ENCODE data around the gene EMP1.
"Not testable (repeated sequence)": the region's sequence is repeated elsewhere in the genome, so short reads cannot be mapped to it uniquely, and the experiment has no call there.

EMP1 gene

GRCh38 chr12:13258197-13258596 lies 61.7 kb downstream of the EMP1 start:
- no peak for TF ChIP-seq ZNF274 (IDR thresholded peaks at IDR 0.05; ENCODE audit: low read depth, low read length)
- H3K4me3 ChIP-seq (ENCODE audit: low read length), result no peak overlapping the region

DNA sequence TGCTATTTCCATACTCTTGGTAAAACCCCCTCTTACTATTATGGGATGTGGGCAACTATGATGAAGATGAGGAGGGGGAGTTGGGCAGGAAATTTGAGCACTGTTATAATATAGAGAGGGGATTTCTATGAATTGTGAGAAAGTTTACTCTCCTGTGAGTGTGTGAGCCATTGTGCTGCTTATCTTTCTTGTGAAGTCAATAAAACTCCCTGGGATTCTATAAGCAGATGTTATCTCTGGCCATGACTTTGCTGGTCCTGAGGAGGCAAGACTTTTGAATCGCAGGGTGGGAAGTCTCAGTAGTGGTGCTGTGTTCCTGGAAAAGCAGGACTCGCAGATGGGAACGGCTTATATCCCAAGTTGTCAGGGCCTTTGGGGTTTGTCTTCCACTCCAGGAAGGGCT lies 62.2 kb downstream of the EMP1 start:
- no peak overlapping the region for H3K4me3 ChIP-seq (ENCODE audit: low read length)
- TF ChIP-seq ZNF274 (IDR thresholded peaks at IDR 0.05; ENCODE audit: low read depth, low read length), result no peak

GRCh38 chr12:13259625-13260024 lies 63.1 kb downstream of the EMP1 start:
- not testable (repeated sequence) for H3K4me3 ChIP-seq (ENCODE audit: low read length)

DNA sequence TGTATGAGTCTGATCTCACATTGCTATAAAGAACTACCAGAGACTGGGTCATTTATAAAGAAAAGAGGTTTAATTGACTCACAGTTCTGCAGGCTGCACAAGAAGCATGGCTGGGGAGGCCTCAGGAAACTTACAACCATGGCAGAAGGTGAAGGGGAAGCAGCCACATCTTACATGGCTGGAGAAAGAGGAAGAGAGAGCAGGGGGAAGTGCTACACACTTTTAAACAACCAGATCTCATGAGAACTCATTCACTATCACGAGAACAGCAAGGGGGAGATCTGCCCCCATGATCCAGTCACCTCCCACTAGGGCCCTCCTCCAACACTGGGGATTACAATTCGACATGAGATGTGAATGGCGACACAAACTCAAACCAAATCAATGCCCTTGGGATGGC lies 71.3 kb downstream of the EMP1 start:
- H3K4me3 ChIP-seq (ENCODE audit: low read length), result not testable (repeated sequence)

GRCh38 chr12:13268581-13268980 lies 72.1 kb downstream of the EMP1 start:
- H3K4me3 ChIP-seq (ENCODE audit: low read length), result no peak overlapping the region
- no peak for TF ChIP-seq ZNF274 (IDR thresholded peaks at IDR 0.05; ENCODE audit: low read depth, low read length)

Measured in GM08714 (cell line).